Hepatocyte (in vitro differentiated cells): ENCODE results near the gene GPN1. TPM values are rescaled to one million over a fixed set of nuclear protein-coding genes. Genes with fewer than 3 reads are reported as not detected.
"Not testable (repeated sequence)": the region's sequence is repeated elsewhere in the genome, so short reads cannot be mapped to it uniquely, and the experiment has no call there.

Experiments
- DNase-seq: peaks from one replicate; pipeline ENCODE4 v3.0.0-alpha.2; 2016; ENCODE audit warnings: low spot score
- H2AFZ ChIP-seq: fragments of 200-600 bp; sonication (generic); 2 replicates; pipeline ENCODE4 v1.6.0; 2016; ENCODE audit warnings: antibody characterized with exemption, mild to moderate bottlenecking
- H3K27ac ChIP-seq: fragments of 200-600 bp; sonication (generic); 2 replicates; pipeline ENCODE4 v1.5.1; 2016; ENCODE audit warnings: mild to moderate bottlenecking
- H3K27me3 ChIP-seq: fragments of 200-600 bp; sonication (generic); 2 replicates; pipeline ENCODE4 v1.6.1; 2016
- H3K36me3 ChIP-seq: fragments of 200-600 bp; sonication (generic); replicated peaks from 2 replicates; pipeline ENCODE4 v1.5.1; 2016; ENCODE audit warnings: low read depth; ENCODE audit not compliant: insufficient read depth
- H3K4me1 ChIP-seq: fragments of 200-600 bp; sonication (generic); 2 replicates; pipeline ENCODE4 v1.5.1; 2016; ENCODE audit warnings: mild to moderate bottlenecking, moderate library complexity; ENCODE audit not compliant: insufficient read depth
- H3K4me2 ChIP-seq: fragments of 200-600 bp; sonication (generic); 2 replicates; pipeline ENCODE4 v1.6.0; 2016
- H3K4me3 ChIP-seq: fragments of 200-600 bp; sonication (generic); 2 replicates; pipeline ENCODE4 v1.5.1; 2016; ENCODE audit warnings: mild to moderate bottlenecking
- H3K79me2 ChIP-seq: fragments of 200-600 bp; sonication (generic); 2 replicates; pipeline ENCODE4 v1.6.0; 2017; ENCODE audit warnings: mild to moderate bottlenecking
- H3K9me2 ChIP-seq: fragments of 200-600 bp; sonication (generic); replicated peaks from 2 replicates; pipeline ENCODE4 v1.6.0; 2017; ENCODE audit warnings: mild to moderate bottlenecking; ENCODE audit not compliant: insufficient read depth
- H3K9me3 ChIP-seq: fragments of 200-600 bp; sonication (generic); 2 replicates; pipeline ENCODE4 v1.5.1; 2016; ENCODE audit warnings: low read depth, mild to moderate bottlenecking
- H4K20me1 ChIP-seq: fragments of 200-600 bp; sonication (generic); 2 replicates; pipeline ENCODE4 v1.6.0; 2016; ENCODE audit warnings: mild to moderate bottlenecking; ENCODE audit not compliant: insufficient read depth, poor library complexity, severe bottlenecking
- CTCF ChIP-seq: fragments of 200-600 bp; sonication (generic); IDR thresholded peaks from 2 replicates; pipeline ENCODE4 v1.5.1; 2016; ENCODE audit warnings: antibody characterized with exemption, mild to moderate bottlenecking; ENCODE audit not compliant: poor library complexity
- EZH2 ChIP-seq: fragments of 200-600 bp; sonication (generic); IDR thresholded peaks from 2 replicates; pipeline ENCODE4 v1.6.1; 2016; ENCODE audit warnings: antibody characterized with exemption, mild to moderate bottlenecking, borderline replicate concordance
- EZH2phosphoT487 ChIP-seq: fragments of 200-600 bp; sonication (generic); IDR thresholded peaks from one replicate; pipeline ENCODE4 v1.6.1; 2018; ENCODE audit warnings: antibody characterized with exemption, mild to moderate bottlenecking, low read depth, moderate library complexity; ENCODE audit not compliant: unreplicated experiment, severe bottlenecking
- WGBS: methylation state at CpG from one replicate; pipeline ENCODE4 v1.1.6; 2016; ENCODE audit warnings: low lambda C conversion rate; ENCODE audit errors: missing lambda C conversion rate; 5-methylcytosine and 5-hydroxymethylcytosine counted together
- polyA plus RNA-seq: library from polyadenylated mRNA; unstranded; fragments of >200 nt; fragmentation: Nextera tagmentation; extraction: Ambion mirVana; gene quantifications from 2 replicates; pipeline ENCODE4 v1.2.1, GENCODE V29; 2016
- total RNA-seq: library from RNA; depleted of rRNA; stranded (reverse); fragments of >200 nt; gene quantifications from 2 replicates; pipeline ENCODE4 v1.2.3, GENCODE V29; 2014

The GPN1 gene
- total and polyA plus RNA-seq, 2 experiments from 2014 or later = 35.8 to 46.7 TPM

GRCh38 chr2:27587025-27587424 is 41.8 kb upstream of the GPN1 start:
- H3K79me2 ChIP-seq = peaks cover 89% of the 10 kb centered on the region
- WGBS = 98% methylated on average over 2 of the region's 2 CpGs

GRCh38 chr2:27588308-27588707 is 40.5 kb upstream of the GPN1 start:
- Histone ChIP-seq H3K4me2 (no peak overlapping the region), H3K27me3 (no peaks in the 10 kb centered on the region)

More at GRCh38 chr2:27587025-27587424, 41.8 kb upstream of the GPN1 start:
- Histone ChIP-seq H3K27me3 (no peaks in the 10 kb centered on the region), H3K4me3 (no peak overlapping the region), H3K4me2 (no peak overlapping the region), H3K36me3 (no peaks in the 10 kb centered on the region), H3K9me2 (no peaks in the 10 kb centered on the region), H3K9me3 (no peaks in the 10 kb centered on the region), H3K4me1 (peaks cover 15% of the 10 kb centered on the region), H4K20me1 (peaks cover 4% of the 10 kb centered on the region), H3K27ac (no peak overlapping the region), H2AFZ (no peak overlapping the region)
- DNase-seq = no peak
- TF ChIP-seq EZH2 = no peak
- TF ChIP-seq EZH2phosphoT487 = no peak
- TF ChIP-seq CTCF = no peak

GRCh38 chr2:27591745-27592144 is 37.1 kb upstream of the GPN1 start:
- Histone ChIP-seq H3K4me3 (no peak overlapping the region), H3K4me1 (no peaks in the 10 kb centered on the region), H3K27ac (no peak overlapping the region), H4K20me1 (peaks cover under 1% of the 10 kb centered on the region), H2AFZ (no peak overlapping the region), H3K4me2 (no peak overlapping the region), H3K9me3 (no peaks in the 10 kb centered on the region), H3K36me3 (no peaks in the 10 kb centered on the region), H3K27me3 (no peaks in the 10 kb centered on the region), H3K79me2 (peaks cover 96% of the 10 kb centered on the region), H3K9me2 (no peaks in the 10 kb centered on the region)
- no peak for DNase-seq
- no peak for TF ChIP-seq EZH2phosphoT487
- TF ChIP-seq CTCF = no peak
- TF ChIP-seq EZH2 = no peak
- 97% methylated on average over 3 of the region's 3 CpGs for WGBS

More at GRCh38 chr2:27588308-27588707, 40.5 kb upstream of the GPN1 start:
- peaks cover 100% of the 10 kb centered on the region for H3K79me2 ChIP-seq
- no peaks in the 10 kb centered on the region for H3K36me3 ChIP-seq
- H3K9me3 ChIP-seq = no peaks in the 10 kb centered on the region
- H4K20me1 ChIP-seq = peaks cover 4% of the 10 kb centered on the region
- no peak overlapping the region for H3K4me3 ChIP-seq
- H3K9me2 ChIP-seq = no peaks in the 10 kb centered on the region
- peaks cover 15% of the 10 kb centered on the region for H3K4me1 ChIP-seq
- TF ChIP-seq CTCF (no peak), EZH2phosphoT487 (no peak), EZH2 (no peak)
- H3K27ac ChIP-seq = no peak overlapping the region
- no peak overlapping the region for H2AFZ ChIP-seq
- WGBS = 100% methylated on average over 2 of the region's 2 CpGs
- no peak for DNase-seq

- no peaks in the 10 kb centered on the region for H3K9me2 ChIP-seq
- 97% methylated on average over 2 of the region's 2 CpGs for WGBS
- H3K4me3 ChIP-seq = no peak overlapping the region
- H2AFZ ChIP-seq = no peak overlapping the region
- H3K27ac ChIP-seq = no peak overlapping the region
- no peaks in the 10 kb centered on the region for H3K4me1 ChIP-seq
- DNase-seq = no peak
- peaks cover 96% of the 10 kb centered on the region for H3K79me2 ChIP-seq
- no peaks in the 10 kb centered on the region for H3K27me3 ChIP-seq
- no peaks in the 10 kb centered on the region for H3K36me3 ChIP-seq
- H3K9me3 ChIP-seq = no peaks in the 10 kb centered on the region
- no peak overlapping the region for H3K4me2 ChIP-seq
- peaks cover 10% of the 10 kb centered on the region for H4K20me1 ChIP-seq
- TF ChIP-seq EZH2phosphoT487 = no peak
- TF ChIP-seq CTCF = no peak
- no peak for TF ChIP-seq EZH2
These were observed 35.6 kb upstream of the GPN1 start for GRCh38 chr2:27593240-27593639.

GRCh38 chr2:27594020-27594703 is 34.7 kb upstream of the GPN1 start:
- whole genome bisulfite sequencing = 96% methylated on average over 15 of the region's 45 CpGs
- not testable (repeated sequence) for H3K4me2 ChIP-seq, H3K4me1 ChIP-seq, H2AFZ ChIP-seq, H3K27me3 ChIP-seq, H3K9me2 ChIP-seq, H3K4me3 ChIP-seq, H3K9me3 ChIP-seq, DNase-seq, H3K27ac ChIP-seq, H3K36me3 ChIP-seq
- Histone ChIP-seq H4K20me1 (peaks cover 12% of the 10 kb centered on the region), H3K79me2 (peaks cover 96% of the 10 kb centered on the region)
